Measurements from ENCODE around the gene CNTN1.

CNTN1 gene

DNA sequence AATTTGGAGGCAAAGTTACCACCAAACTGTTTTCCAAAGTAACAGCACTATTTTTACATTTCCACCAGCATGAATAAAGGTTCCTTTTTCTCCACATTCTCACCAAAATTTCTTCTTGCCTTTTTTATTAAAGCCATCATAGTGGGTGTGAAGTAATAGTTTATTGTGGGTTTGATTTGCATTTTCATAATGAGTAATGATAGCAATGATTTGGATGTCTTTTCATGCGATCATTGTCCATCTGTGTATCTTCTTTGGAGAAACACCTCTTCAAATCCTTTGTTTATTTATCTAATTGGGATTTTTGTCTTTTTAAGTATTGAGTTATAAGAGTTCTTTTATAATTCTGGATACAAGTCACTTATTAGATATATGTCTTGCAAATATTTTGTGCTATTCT, 172.7 kb downstream of the CNTN1 start:
- DNase-seq = no peak

DNA sequence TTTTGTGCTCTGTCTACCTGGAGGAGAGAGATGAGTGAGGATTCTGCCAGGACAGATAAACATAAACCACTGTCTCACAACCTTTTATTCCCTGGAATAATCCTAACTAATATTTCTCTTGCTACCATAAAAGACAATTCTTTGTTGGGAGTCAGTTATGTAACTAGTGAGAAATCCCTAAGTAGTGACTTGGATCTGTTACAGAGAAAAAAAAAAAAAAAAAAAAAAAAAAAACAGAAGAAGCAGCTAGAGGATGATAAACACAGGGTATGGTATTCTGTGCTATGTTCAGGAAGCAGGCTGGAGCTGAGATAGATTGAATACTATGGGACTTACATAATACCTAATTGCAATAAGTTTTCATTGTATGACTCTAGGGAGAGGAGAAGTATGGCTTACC, 178.7 kb downstream of the CNTN1 start:
- no peak for DNase-seq

DNA sequence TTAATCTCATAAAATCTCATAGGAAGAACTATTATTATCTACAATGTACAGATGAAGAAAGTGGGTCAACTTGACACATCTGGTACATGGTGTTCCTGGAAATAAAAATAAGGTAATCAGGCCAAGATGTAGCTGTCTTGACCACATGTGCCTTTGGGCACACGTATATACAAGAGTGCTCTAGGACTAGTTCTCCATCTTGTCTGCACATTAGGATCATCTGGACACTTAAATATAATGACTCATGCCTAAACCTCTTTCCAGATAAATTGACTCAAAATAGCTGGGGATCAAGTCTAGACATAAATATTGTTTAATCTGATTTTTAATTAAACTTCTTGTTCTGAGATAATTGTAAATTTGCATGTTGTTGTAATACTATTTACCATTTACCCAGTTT, 182.6 kb downstream of the CNTN1 start:
- DNase-seq = no peak

DNA sequence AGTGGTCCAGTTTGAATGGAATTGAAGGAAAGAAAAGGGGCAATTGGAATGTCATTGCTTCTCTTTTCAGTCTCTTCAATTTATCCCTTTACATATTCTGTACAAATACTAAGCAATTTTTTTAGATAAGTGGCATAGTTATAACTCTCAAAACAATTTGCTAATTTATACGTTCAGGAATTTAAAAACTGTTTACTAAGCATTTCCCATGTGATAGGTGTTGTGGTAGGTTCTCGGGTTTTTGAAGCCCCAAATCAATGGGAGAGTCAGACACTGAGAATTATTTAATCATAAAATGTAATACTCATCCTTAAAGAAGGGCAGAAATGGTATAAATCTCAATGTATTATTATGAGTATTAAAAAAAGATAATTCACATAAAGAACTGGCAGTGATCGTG, 197.1 kb downstream of the CNTN1 start:
- no peak for DNase-seq

DNA sequence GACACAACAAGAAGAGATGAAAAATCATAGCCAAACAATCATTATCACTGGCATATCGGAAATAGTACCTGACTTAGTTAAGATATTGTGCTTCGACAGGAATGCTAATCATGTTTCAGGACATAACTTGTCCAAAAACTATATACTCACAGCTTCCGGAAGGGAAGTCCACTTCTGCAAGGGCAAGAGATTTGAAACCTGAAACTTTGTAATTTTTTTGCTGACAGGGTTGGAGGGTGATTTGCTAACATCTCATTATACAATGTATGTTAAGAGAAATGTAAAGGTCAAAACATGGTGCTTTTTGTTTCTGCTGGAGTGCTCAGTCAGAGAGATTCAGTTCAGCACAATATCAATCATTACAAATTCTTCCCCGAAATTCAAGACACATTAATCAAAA, 200.3 kb downstream of the CNTN1 start:
- no peak for DNase-seq

DNA sequence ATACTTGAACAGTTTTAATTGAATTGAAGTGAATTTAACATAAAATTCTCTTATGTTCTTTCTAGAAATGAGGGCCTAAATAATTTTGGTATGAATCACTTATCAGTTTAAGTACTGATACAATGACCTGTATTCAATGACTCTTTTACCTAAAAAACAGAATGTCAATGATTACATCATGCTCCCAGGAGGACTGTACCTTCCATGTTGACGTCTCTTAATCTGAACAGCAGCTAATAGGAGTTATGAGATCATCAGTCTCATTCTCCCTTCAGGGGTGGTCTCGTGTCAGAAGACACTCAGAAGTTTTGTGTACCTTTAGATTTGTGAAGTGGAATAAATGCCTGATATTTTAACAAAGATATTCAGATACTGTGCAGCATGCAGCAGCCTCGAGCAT, 206.3 kb downstream of the CNTN1 start:
- DNase-seq = no peak

DNA sequence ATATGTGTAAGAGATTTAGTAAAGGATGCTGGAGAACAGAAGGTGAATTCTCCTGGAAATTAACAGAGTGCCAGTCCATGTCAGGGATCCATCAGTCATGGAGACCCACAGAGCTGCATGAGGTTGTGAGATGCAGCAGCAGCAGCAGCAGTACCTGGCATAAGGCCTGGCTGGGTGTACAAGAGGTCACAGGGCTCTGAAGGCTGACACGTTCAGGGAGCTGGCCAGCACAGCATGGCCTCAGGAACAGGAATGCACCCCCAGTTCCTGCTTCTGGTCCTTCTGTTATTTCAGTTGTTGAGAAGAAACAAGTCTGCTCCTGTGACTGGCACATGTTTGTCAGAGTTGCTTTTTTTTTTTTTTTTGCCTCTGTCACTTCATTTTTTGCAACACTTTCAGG, 210.8 kb downstream of the CNTN1 start:
- no peak for DNase-seq

DNA sequence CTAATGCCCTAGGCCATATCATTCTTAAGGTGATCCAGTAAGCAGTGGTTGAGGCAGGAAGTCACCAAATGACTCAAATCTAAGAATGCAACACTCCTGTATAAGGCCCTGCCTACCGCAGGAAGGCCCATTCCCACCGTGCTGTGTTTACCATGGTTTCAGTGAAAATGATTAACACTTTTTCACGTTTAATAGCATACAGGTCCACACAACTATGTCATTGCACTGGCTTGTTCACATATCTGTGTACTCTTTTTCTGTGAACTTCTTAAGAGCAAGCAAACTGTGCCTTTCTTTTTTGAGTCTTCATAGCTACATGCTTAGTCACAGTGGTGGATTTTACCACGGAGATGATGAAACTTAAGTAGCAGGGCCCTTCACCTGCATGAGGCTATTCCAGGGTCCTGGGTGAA, 214.9 kb downstream of the CNTN1 start:
- peak; percentile 52 for DNase-seq

DNA sequence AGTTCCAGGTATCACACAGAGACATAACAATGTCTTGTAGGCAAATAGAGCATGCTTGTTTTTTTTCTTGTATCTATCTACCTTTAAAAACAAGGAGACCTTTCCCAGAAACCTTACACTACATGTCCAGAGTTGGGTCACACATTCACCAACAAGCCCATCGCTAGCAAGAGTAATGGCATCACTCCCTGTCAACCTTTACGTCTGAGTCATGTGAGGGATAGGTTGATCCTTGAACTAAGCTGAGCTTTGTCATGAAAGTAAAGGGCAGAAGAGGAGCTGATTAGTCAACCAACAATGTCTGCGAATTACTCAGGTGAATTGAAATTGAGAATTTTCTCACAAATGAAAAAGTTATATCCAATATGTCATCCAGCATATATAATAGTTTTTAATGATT, 219.4 kb downstream of the CNTN1 start:
- no peak for DNase-seq

DNA sequence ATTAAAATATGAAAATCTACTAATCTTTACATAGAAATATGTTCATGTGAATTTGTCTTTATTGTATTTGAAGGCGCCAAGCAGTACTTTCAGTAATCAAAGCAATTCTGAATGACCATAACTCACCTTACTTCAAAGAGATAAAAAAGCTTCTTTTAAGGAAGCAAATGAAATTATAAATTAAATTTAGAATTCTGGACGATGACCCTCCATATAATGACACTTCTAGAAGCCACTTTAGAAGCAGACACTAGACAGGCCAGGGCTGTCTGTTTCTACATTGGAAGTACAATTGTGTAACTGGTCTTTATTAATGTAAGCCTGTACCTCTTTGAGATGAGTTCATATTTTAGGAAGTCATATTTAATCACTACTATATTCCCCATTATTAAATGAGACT, 222.9 kb downstream of the CNTN1 start:
- DNase-seq = no peak

DNA sequence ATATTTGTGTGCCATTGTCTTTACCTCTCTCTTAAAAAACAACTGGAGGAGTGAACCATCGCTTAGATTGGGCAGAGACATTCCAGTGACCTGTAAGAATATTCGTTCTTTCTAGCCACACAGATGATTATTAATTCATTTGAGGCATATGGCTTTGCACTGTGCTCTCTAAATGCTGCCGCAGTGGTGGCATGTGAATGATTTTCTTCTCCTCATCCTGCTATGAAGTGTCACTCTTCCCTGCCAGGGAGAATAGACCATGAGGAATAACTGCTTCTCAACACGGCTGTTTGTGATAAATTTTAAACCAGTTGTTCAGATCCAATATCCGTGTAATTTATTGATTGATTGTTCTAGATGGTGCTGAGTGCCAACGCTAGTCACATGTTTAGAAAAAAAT, 225.3 kb downstream of the CNTN1 start:
- no peak for DNase-seq

DNA sequence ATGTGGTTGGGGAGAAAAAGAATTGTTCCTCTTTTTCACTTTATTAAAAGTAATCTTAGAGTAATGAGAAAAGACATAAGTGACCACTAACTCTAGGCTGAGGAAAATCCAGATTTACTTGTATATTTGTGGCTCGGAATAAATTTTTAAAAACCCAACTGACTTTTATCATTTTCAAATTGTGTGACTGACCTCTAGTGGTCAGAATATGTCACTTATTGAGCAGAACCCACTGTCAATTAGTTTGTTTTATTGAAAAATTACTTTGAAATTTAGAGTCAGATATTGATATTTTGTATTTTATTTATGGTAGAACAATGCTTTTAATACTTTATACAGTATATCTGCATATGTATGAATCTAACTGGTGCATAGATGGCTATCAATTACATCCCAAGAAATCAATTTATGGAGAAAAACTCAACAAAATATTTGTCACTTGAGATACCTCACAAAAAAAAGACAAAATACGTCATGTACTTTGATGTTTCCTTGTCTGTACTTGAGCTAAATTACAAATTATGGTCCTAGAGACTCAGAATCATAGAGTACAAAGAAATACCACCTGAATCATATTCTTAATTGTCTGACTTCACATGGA, 229.4 kb downstream of the CNTN1 start:
- peak; percentile 12 for DNase-seq

DNA sequence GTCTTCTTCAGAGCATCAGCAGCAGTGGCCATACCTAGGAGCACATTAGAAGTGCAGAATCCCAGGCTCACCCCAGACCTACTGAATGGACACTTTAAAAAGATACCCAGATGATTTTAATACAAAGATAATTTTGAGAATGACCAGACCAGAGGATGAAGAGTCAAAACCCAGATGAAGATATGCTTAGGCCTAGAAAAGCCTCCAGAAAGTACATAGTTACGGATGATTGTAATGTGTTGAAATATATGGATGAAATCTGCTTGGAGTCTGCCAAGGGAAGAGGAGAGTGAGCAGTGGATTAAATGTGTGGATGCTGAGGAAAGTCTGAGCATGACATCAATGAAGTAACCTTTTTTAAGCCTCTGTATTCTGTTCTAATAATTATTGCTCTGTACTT, 245.7 kb downstream of the CNTN1 start:
- DNase-seq = no peak

DNA sequence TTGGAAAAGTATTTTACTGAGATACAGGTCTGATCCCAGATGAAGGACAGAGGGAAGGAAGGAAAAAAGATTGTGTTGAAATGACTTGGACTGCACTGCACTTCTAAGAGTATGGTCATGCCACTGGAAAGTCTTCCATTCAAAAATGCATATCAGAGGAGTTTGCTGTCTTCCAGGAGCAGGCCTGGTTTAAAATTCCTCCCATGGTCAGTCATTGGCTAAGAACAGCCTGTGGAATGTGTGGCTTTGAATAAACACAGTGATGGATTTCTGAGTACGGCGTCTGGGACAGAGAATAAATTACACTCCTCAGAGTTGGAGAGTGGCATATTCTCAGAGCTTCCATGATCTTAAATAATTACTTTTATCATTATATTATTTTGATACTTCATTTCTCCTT, 250.1 kb downstream of the CNTN1 start:
- DNase-seq = peak; percentile 44

DNA sequence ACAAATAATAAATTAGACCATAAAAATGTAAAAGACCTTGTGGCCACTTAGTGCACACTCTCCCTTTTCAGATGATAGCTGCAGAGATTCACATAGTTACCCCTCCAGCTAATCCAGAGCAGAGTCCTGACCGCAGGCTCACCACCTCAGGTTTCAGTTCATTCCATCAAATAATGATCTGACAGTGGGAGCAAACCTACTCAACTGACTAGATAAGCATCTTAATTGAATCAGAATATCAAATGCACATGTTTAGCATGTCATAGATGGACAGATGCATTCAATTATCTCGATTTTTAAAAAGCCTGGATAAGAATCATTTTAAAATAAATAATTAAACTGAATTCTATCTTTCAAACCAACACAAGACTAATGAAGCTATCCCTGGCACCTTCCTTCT, 253.5 kb downstream of the CNTN1 start:
- DNase-seq = no peak

DNA sequence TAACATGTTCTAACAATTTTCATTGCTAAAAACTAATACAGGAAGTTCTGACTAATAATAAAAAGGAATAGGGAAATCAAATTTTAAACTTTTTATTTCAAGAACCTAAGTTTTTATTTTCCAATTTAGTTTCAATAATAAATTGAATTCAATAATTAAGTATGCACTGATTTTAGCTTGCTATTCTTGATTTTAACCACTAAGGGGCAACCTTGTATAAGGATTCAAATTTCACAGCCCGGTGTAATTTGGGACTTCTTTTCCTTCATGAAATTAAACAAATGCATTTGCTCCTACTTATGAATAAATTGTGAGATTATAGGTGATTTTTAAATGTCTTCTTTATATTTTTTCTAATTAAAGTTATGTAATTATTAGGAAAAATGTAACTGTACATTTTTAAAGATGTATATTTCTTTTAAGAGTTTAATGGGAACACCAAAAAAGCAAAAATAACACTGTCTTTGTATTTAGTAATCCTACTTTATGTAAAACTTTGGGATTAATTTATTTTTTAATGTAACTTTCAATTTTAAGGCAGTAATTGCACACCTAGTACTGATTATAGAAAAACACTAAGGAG, 254.5 kb downstream of the CNTN1 start:
- DNase-seq = peak; percentile 37

DNA sequence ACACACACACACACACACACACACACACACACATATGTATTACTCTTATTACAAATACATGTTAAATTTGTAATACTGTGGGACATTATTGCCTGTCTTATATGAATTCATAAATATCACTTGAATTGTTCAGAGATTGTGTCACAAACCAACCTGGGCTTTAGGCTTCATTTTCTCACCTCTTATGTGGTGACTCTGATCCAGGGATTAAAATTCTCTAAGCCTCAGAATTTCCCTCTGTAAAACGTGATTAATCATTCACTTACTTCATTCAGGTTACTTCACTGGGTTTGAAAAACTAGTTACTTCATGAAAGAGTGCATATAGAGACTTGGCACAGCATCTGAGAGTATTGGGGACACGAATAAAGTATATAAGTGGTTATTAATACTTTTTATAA, 255.6 kb downstream of the CNTN1 start:
- peak; percentile 30 for DNase-seq

DNA sequence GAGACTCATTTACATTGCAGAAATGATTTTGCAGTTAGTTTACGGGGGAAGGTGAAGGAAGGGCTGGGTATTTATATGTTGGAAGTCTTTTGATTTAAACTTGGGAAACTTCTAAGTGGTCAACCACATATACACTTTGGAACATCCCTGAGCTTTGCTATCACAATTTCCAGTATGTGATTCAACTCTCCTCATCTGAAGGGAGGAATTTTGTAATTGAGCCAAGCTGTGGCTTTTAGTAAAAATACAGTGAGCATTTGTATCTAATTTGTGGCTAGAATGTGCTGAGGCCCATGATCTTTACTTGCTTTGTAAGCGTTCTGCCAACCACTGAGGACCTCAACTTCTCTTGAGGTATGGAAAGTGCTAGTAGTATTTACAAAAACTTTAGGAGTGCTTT, 260.8 kb downstream of the CNTN1 start:
- DNase-seq = peak; percentile 83

DNA sequence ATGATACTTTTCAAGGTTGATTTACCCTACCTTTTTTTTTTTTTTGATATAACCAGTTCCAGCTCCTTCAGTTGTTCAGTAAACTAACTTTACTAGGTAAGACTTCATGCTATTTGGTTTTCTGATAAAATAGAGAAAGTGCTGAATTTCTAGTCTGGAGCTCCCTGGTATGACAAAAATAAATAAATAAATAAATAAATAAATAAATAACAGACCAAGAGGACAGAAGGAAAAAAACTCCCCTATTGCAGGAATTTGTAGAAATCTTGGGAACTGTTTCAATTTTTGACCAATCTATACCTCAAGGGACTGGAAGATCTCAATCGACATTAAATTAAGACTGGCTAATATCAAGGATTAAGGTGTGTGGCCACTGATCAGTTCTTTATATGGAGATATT, 265.2 kb downstream of the CNTN1 start:
- no peak for DNase-seq

DNA sequence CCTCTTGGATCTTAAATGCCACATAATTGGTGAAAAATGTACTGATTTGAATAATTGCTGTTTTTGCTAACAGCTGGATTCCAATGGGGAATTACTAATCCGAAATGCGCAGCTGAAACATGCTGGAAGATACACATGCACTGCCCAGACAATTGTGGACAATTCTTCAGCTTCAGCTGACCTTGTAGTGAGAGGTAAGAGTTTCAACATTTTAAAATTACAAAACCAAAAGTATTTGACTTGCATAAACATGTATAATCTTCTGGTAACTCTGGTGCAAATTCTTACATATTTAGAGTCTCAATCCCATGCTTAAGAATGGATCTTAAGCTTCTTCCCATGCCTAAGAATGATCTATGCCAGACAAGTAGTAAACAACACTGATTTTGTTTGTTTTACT, 266.8 kb downstream of the CNTN1 start:
- peak; percentile 89 for DNase-seq

DNA sequence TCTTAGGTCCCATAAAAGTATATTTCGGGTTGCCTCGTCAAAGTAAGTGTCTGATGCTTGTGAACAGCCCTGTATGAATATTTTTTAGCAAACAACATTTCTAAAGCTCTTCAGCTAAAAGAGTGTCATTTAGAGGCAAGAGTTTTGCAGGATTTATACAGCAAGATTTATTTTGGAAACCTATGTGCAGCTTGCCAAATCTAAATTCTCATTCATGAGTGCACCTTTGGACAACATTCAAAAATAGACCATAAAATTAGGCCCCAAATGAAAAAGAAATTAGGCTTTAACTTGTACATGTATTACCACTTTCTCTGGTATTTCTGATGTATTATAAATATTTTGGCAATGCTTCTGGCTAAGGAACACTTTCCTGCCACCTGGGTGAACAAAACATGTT, 271.5 kb downstream of the CNTN1 start:
- DNase-seq = no peak

DNA sequence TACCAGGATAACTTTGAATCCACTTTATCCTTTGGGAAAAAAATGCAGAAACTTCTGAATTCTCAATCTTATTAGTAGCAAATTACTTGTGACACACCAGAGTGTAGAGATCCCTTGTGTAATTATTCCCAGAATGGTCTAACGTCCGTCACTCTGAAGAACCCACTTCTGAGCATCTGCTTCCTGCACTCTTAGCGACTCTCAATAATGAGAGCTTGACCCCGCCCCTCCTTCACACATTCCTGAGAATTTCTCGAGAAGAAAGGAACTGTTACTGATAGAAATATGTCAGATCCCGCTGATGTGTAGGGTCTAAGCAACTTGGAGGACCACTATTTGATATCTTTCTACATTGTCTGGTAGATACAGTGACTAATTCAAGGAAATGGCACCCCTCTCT, 277.6 kb downstream of the CNTN1 start:
- no peak for DNase-seq

DNA sequence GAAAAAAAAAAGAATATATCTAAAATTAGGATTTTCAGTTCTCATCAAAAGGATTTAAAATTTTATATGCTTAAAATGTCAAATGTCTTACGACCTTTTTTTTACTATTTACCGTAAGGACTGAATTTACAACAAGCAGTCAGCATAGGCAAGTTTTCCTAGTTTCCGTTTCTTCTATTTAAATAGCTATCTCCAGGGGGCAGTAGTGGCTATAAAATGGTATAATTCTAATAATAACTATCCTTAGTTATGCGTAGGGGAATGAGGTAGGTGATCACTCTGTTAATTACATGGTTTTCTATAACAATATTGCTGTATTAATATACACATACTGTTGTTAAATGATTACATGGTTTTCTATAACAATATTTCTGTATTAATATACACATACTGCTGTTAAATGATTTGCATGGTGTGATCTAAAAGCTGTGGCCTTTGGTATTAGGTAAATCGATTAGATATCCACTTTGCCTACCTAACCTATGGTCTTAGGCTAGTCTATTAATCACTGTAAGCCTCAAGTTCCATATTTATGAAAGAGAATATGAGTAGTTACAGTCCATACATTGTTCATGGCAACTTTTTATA, 278.2 kb downstream of the CNTN1 start:
- no peak for DNase-seq

DNA sequence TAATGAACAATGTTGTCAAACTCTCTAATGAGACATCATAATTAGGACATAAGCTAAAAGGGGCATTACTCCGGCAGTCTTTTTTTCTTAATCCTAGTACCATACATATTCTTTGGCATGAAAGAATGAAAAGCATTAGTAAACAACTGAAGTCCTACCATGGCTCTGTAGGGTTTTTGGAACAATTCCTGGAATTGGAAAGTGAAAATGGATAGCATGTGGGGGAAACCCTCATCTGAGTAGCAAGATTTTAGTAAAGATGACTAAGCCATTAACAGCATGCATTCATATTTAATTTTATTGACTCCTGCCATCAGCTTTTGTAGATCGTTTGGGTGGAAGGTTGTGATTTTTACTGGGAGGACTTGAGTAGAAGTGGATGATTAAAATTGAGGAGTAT, 279.7 kb downstream of the CNTN1 start:
- peak; percentile 74 for DNase-seq

DNA sequence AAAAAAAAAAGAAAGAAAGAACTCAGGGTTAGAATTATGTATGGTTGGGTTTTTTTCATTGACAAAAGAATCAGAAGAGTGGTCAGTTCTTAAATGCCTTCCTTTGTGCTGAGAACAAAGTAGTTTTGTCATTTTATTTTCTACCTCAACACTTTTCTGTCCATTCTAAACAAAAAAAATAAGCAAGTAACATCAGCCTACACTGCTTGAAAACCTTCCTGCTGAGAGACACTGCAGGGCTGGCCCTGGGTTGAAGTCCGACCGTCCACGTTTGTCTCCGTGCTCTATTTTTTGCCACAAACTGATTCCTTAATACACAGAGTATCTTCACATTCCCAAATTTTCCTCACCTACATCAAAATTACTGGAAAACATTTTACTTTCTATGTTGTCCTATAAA, 284.3 kb downstream of the CNTN1 start:
- no peak for DNase-seq
